Adrenal gland (tissue), 19 donors: ENCODE results near the gene GJB6. TPM values are rescaled to one million over a fixed set of nuclear protein-coding genes. Genes with fewer than 3 reads are reported as not detected.
"Not testable (repeated sequence)": the region's sequence is repeated elsewhere in the genome, so short reads cannot be mapped to it uniquely, and the experiment has no call there.

ENCODE experiments used
- DNase-seq, 7 donors: peaks; one replicate each; pipeline ENCODE4 v3.0.0-alpha.2; 2019 to 2020
- H3K27ac ChIP-seq, 5 donors: fragments of 200-600 bp; sonication (generic) in 4 of 5; 1 replicate in 3 of 5; 2 replicates in 2 of 5; pipeline versions ENCODE4 v1.5.1 to v1.8.0; 2016 to 2020; ENCODE audit warnings: mild to moderate bottlenecking in 1 of 5
- H3K27me3 ChIP-seq: fragments of 200-600 bp; 2 replicates; pipeline ENCODE4 v1.8.0; 2021
- H3K36me3 ChIP-seq, 2 donors: fragments of 200-600 bp; replicated peaks in 1 of 2; 1 replicate in 1 of 2; 2 replicates in 1 of 2; pipeline versions ENCODE4 v1.5.1 to v1.8.0; 2018 to 2022
- H3K4me1 ChIP-seq, 2 donors: fragments of 200-600 bp; replicated peaks in 1 of 2; 1 replicate in 1 of 2; 2 replicates in 1 of 2; pipeline versions ENCODE4 v1.5.1 to v1.8.0; 2018 to 2021
- H3K4me3 ChIP-seq, 4 donors: fragments of 200-600 bp; sonication (generic) in 3 of 4; one replicate each; pipeline ENCODE4 v1.5.1; 2016 to 2018
- H3K9me3 ChIP-seq, 3 donors: fragments of 200-600 bp; sonication (generic) in 1 of 3; replicated peaks in 1 of 3; 1 replicate in 2 of 3; 2 replicates in 1 of 3; pipeline versions ENCODE4 v1.5.1 to v1.8.0; 2016 to 2021
- CTCF ChIP-seq, 6 experiments: fragments of 450-650 bp in 4 of 6; fragments of 200-600 bp in 2 of 6; sonication (generic) in 1 of 6; IDR thresholded peaks; 1 replicate in 5 of 6; 2 replicates in 1 of 6; pipeline versions ENCODE4 v1.5.1 to v1.8.0; 2016 to 2021; ENCODE audit warnings: antibody characterized with exemption in 6 of 6, mild to moderate bottlenecking in 2 of 6, moderate library complexity in 1 of 6
- POLR2A ChIP-seq, 2 donors: fragments of 450-650 bp; IDR thresholded peaks; one replicate each; pipeline ENCODE4 v1.6.1; 2017; ENCODE audit warnings: antibody characterized with exemption in 2 of 2, mild to moderate bottlenecking in 2 of 2, moderate library complexity in 1 of 2
- WGBS, 4 donors: extraction: QIAGEN DNeasy Blood & Tissue Kit in 2 of 4; methylation state at CpG; one replicate each; pipeline versions ENCODE4 v1.1.5 to v1.1.7; 2013 to 2017; 5-methylcytosine and 5-hydroxymethylcytosine counted together
- intact Hi-C, 2 donors: fragments of 100-400 bp; cut with DNase I; formaldehyde crosslinking; loops; one replicate each; pipeline versions ENCODE4 v1.14.1 to v1.15.0; 2022 to 2023
- long read RNA-seq, 10 donors: library from polyadenylated mRNA in 3 of 10; unstranded in 2 of 10; stranded (forward) in 1 of 10; transcript quantifications; one replicate each; pipeline ENCODE4 v2.0.0 and lab custom pipeline, GENCODE V29; 2021 to 2026
- polyA plus RNA-seq, 3 donors: library from polyadenylated mRNA; stranded (reverse); fragments of 200-250 nt in 2 of 3; fragments of 350-450 nt in 1 of 3; fragmentation: Illumina TruSeq in 1 of 3; extraction: RNeasy Lipid Tissue Mini Kit (QIAGEN cat#74804) in 1 of 3; gene quantifications; one replicate each; pipeline ENCODE4 v1.2.3, GENCODE V29; 2013 to 2014
- total RNA-seq, 9 donors: library from RNA; depleted of rRNA in 4 of 9; stranded (reverse); fragments of >200 nt in 4 of 9; fragments of 120-200 nt in 1 of 9; fragmentation: NEBNext Ultra II Directional in 1 of 9; extraction: Animal tissue kit (Norgen Biotek cat#: 25700) in 1 of 9; gene quantifications; one replicate each; pipeline versions ENCODE4 v1.1.0 to v1.2.4, GENCODE V29; 2013 to 2023
- donor health status: healthy with polysubstance abuse.
- donor health status: Bipolar disorder and iron deficiency.
- donor health status: DM: yes; HTN: yes; CAD: no.
- donor health status: DM: no; HTN: no; CAD: no.
- donor health status: DM: no; HTN: no; CAD: no.
- donor health status: DM: yes; HTN: yes; CAD: no.

GJB6 gene
- total RNA-seq = 1 to 10 TPM in 1 of 9 donors, not detected in 8; 2.3 TPM
- under 1 TPM in 2 of 3 donors, not detected in 1; 0.16 to 0.17 TPM for polyA plus RNA-seq
- long read RNA-seq, donor 1 = 0 reads
- long read RNA-seq, donor 2 = 0 reads
- long read RNA-seq, donor 3 = 0 reads
- long read RNA-seq, donor 4 = 0 reads
- long read RNA-seq, donor 5, partial matches to known transcripts = 0 of 1 reads
- long read RNA-seq, donor 5, other reads (novel, unspliced or antisense) = 1 of 1 reads
- long read RNA-seq, donor 6 = 0 reads
- long read RNA-seq, donor 7 = 0 reads
- long read RNA-seq, donor 8 = 0 reads
- long read RNA-seq, donor 9 = 0 reads
- long read RNA-seq, donor 10 = 0 reads

- H3K4me3 ChIP-seq = peak within 1 kb of the TSS in 1 of 4 donors; percentile 47
- 2 to 5% (median 2%) methylated on average over 7 to 85 of the region's 85 CpGs; no CpG with 5 or more reads in 1 of the 4 donors for WGBS, 4 donors
- no peak for TF ChIP-seq CTCF (IDR thresholded peaks at IDR 0.05)
- no peak for TF ChIP-seq POLR2A (IDR thresholded peaks at IDR 0.05)
- H3K9me3 ChIP-seq = no peaks in the 10 kb centered on the region
- intact Hi-C loops = no loop called here
- peaks cover 0 to 7% of the 10 kb centered on the region in 2 donors for H3K4me1 ChIP-seq
- no peak for DNase-seq
- H3K27ac ChIP-seq = no peak within 1 kb of the TSS
- no peaks in the 10 kb centered on the region for H3K36me3 ChIP-seq
- peaks cover 21% of the 10 kb centered on the region for H3K27me3 ChIP-seq
Measured at GRCh38 chr13:20231839-20232555, at the start of gene GJB6. Gene GJB6 (minus strand): TSS chr13:20232319. CDS start chr13:20223480, 8,839 bp downstream.

- H3K4me3 ChIP-seq, intact Hi-C loops, H3K9me3 ChIP-seq, H3K36me3 ChIP-seq, H3K27me3 ChIP-seq, H3K27ac ChIP-seq, DNase-seq, H3K4me1 ChIP-seq: not testable (repeated sequence)
- WGBS, 4 donors = 73 to 85% (median 79%) methylated on average over 5 of the region's 5 CpGs
Measured at GRCh38 chr13:20276901-20277300, 44.8 kb upstream of the GJB6 start.

- Histone ChIP-seq H3K9me3 (no peaks in the 10 kb centered on the region), H3K27ac (no peak overlapping the region), H3K36me3 (no peaks in the 10 kb centered on the region), H3K4me3 (no peak overlapping the region), H3K4me1 (no peaks in the 10 kb centered on the region), H3K27me3 (peaks cover 9% of the 10 kb centered on the region)
- intact Hi-C loops = no loop called here
- no peak for TF ChIP-seq CTCF (IDR thresholded peaks at IDR 0.05)
- no peak for TF ChIP-seq POLR2A (IDR thresholded peaks at IDR 0.05)
- DNase-seq = no peak
- 87 to 95% (median 90%) methylated on average over 4 of the region's 4 CpGs for WGBS, 4 donors
Measured at GRCh38 chr13:20274466-20274865, 42.3 kb upstream of the GJB6 start.

GRCh38 chr13:20272588-20273171, 40.6 kb upstream of the GJB6 start:
- WGBS, 4 donors = 59 to 69% (median 63%) methylated on average over 16 to 17 of the region's 17 CpGs
- no peak for TF ChIP-seq POLR2A (IDR thresholded peaks at IDR 0.05)
- intact Hi-C loops = no loop called here
- no peaks in the 10 kb centered on the region for H3K9me3 ChIP-seq
- peaks cover 9% of the 10 kb centered on the region for H3K27me3 ChIP-seq
- no peak for DNase-seq
- H3K27ac ChIP-seq = no peak overlapping the region
- no peaks in the 10 kb centered on the region for H3K4me1 ChIP-seq
- no peak overlapping the region for H3K4me3 ChIP-seq
- no peaks in the 10 kb centered on the region for H3K36me3 ChIP-seq

GRCh38 chr13:20272104-20272503, 40.0 kb upstream of the GJB6 start:
- Histone ChIP-seq H3K27me3 (peaks cover 9% of the 10 kb centered on the region), H3K4me1 (no peaks in the 10 kb centered on the region), H3K27ac (no peak overlapping the region), H3K9me3 (no peaks in the 10 kb centered on the region), H3K4me3 (no peak overlapping the region), H3K36me3 (no peaks in the 10 kb centered on the region)
- TF ChIP-seq CTCF (IDR thresholded peaks at IDR 0.05) (no peak), POLR2A (IDR thresholded peaks at IDR 0.05) (no peak)
- no peak for DNase-seq
- intact Hi-C loops = no loop called here
- 73 to 84% (median 79%) methylated on average over 2 of the region's 2 CpGs for WGBS, 4 donors
